Measurements from ENCODE around the gene TESMIN.

GRCh38 chr11:68661014-68661413, 90.3 kb downstream of the TESMIN start:
- no peak for TF ChIP-seq L3MBTL2 (conservative IDR thresholded peaks at IDR 0.05)
- no peak for TF ChIP-seq FOXA1 (IDR thresholded peaks at IDR 0.05)
- no peak for TF ChIP-seq FOXM1 (IDR thresholded peaks at IDR 0.05; ENCODE audit: borderline replicate concordance)
- no peak for TF ChIP-seq SP1 (IDR thresholded peaks at IDR 0.05)
- TF ChIP-seq SUZ12 (IDR thresholded peaks at IDR 0.05), result no peak

All from HEK293T (cell line).